ENCODE data around the gene EYA3.

EYA3 gene

GRCh38 chr1:27967106-27967883 lies 121.1 kb downstream of the EYA3 start:
- no peak for DNase-seq

GRCh38 chr1:27966402-27967105 lies 121.9 kb downstream of the EYA3 start:
- no peak for DNase-seq

GRCh38 chr1:27963393-27963792 lies 125.0 kb downstream of the EYA3 start:
- no peak for DNase-seq

DNA sequence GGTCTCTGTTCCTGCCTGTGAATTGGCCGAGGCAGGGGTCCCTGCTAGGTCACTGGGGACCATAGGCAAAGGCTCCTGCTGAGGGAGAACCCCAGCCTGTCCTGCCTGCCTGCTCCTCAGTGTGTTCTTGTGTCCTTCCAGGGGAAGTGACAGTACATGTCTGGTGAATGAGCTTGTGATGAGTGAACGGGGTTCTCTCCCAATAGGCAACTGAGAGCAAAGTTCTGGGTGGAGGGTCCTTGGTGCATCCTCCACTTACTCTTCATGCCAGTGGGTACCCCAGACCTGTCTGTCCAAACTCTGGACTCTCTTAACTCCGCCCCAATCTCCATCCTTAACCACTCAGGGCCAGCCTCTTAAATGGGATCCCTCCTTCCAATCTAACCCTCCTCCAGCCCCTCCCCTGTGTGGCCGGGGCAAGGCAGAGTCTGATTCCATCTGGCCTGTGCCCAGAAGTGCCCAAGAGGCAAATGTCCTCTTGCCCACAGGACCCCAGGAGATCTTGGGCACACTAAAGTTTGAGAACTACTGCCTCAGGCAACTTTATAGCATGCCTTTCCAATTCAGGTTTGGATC lies 126.7 kb downstream of the EYA3 start:
- no peak for DNase-seq

DNA sequence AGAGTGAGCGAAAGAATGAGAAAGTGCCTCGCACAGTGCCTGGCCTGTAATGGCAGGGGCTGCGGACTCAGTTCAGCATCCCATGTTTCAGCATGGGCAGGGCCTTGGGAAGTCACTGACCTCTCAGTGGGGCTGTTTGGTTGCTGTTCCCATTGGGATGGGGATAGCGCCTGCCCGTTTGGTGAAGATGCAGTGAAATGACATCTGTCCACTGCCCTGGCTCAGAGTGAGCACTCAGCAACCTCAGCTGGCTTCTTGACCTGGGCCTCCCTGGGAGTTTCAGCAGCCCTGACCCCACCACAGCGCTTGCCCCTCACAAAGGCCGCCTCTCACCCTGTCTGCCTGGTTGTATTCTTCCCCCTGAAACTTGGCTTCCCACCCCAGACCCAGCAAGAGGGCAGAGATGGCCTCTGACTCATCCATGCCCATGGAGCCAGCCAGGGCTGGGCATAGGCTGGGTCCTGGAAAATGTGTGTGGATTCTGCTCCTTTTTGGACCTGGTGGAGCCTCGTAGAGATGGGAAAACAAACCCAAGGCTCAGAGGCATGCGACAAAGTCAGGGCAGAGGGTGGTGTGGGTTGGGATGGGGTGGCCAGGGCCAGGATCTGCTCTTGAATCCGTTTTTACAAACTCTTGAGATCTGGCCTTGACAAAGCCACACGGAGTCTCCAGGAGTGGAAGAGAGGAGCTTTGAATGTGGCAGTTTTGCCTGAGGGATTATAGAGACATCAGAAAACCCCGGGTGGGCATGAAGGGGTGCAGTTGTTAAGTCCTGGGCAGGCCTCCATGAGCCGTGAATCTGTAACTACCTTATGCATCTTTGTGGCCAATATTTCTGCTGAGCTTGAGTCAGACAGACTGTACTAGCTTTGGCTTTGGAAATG lies 127.4 kb downstream of the EYA3 start:
- no peak for DNase-seq

DNA sequence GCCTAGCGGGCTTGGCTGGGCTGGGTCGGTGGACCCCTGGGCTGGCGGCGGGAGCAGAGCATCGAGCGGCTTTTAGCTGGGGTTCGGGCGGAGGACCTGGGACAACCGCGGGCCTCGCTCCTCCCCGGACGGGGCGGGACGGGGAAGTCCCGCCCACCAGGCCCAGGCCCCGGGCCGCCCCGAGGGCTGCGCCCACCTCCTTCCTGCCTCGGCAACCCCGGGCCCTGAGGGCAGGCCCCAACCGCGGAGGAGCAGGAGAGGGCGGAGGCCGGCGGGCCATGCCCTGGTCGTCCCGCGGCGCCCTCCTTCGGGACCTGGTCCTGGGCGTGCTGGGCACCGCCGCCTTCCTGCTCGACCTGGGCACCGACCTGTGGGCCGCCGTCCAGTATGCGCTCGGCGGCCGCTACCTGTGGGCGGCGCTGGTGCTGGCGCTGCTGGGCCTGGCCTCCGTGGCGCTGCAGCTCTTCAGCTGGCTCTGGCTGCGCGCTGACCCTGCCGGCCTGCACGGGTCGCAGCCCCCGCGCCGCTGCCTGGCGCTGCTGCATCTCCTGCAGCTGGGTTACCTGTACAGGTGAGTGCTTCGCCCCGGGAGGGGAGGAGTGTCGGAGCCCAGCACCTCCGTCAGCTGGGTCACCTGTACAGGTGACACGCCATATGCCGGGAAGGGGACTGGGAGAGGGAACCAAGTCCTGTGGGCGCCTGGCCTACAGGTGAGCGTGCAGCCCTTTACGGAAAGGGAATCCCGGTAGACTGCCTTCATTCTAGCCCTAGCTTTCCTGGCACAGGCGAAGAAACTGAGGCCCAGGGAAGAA lies 128.4 kb downstream of the EYA3 start, which contains the start of gene XKR8:
XKR8 (plus strand) TSS at position 182 of the 812 bp plus-strand sequence; CDS start at position 279, 97 bp downstream.
- DNase-seq: peak; percentile 81

- no peak for DNase-seq
These were observed 129.9 kb downstream of the EYA3 start for GRCh38 chr1:27958513-27958912.

DNA sequence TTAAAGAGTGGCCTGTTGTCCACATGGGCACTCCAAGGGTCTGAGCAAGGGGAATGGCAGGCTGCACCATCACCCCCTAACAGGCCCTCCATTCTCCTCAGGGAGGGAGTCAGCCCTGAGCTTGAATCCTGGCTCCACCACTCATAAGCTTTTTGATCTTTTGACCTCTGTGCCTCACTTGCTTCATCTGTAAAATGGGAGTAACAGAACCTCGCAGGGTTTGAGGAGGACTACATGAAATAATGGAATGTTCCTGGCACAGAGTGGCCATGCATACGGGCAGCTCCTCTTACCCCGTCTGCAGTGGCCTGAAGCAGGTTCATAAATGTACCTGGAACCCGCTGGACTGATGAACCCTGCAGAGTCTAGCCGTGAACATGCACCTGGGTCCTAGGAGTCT lies 130.8 kb downstream of the EYA3 start:
- no peak for DNase-seq

GRCh38 chr1:27956761-27957160 lies 131.6 kb downstream of the EYA3 start:
- no peak for DNase-seq

DNA sequence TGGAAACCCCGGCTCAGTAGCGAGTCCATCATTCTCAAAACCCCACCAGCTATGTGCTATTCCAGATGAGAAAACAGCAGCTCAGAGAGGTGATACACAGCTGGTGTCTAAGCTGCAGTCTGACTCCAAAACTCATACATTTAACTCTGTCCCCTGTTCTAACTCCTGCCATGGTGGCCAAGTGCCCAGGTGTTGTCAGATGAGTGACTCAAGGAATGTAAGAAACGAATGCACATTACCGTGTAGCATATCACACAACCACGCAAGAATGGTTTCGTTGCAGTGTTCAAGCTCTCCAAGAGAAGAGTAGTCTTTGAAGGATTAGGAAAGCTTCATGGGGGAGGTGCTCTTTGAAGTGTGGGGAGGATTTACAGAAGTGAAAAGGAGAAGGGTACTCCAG lies 133.3 kb downstream of the EYA3 start:
- no peak for DNase-seq

GRCh38 chr1:27954186-27954585 lies 134.2 kb downstream of the EYA3 start:
- DNase-seq: no peak

DNA sequence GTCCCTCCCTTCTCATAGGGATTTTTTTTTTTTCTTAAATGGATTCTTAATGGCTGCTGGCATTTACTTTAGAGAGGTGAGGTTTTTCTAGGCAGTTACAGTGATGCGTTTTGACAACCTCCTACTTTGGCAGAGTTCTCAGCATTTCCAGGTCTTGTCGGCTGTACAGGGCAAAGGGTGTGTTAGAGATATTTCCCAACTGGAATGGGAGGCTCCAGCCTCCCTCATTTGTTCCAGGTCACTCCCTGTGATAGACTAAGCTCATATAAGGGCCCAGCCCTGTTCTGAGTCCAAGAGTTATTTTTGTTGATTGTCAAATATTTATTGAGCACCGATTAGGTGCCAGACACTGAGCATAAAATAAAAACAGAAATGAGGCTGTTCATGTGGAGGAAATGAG lies 136.3 kb downstream of the EYA3 start:
- no peak for DNase-seq

DNA sequence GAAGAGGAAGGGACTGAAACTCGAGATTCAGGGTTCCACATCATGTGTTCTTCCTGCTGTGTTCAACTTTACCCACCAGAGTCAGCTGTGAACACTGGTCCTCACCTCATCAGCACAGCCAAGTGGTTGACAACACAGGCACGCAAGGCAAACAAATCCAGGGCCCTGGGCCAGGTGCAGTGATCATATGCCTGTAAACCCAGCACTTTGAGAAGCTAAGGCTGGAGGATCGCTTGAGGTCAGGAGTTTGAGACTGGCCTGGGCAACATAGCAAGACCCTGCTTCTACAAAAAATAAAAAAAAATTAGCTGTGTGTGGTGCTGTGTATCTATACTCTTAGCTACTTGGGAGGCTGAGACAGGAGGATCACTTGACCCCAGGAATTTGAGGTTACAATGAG lies 137.0 kb downstream of the EYA3 start:
- no peak for DNase-seq

GRCh38 chr1:27949027-27949426 lies 139.4 kb downstream of the EYA3 start:
- DNase-seq: no peak

DNA sequence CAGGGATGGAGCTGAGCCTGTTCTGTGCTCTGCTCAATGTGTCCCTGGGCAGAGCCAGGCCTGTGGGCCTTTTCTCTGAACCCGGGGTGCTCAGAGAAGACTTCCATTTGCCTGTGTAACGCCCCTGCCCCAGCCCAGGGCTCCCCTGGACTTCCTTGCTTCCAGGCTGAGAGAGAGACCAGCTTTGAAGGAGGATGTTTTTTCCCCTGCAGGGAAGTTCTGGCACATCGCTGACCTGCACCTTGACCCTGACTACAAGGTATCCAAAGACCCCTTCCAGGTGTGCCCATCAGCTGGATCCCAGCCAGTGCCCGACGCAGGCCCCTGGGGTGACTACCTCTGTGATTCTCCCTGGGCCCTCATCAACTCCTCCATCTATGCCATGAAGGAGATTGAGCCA lies 143.4 kb downstream of the EYA3 start:
- DNase-seq: no peak

- DNase-seq: no peak
These were observed 146.5 kb downstream of the EYA3 start for GRCh38 chr1:27941671-27942540.

DNA sequence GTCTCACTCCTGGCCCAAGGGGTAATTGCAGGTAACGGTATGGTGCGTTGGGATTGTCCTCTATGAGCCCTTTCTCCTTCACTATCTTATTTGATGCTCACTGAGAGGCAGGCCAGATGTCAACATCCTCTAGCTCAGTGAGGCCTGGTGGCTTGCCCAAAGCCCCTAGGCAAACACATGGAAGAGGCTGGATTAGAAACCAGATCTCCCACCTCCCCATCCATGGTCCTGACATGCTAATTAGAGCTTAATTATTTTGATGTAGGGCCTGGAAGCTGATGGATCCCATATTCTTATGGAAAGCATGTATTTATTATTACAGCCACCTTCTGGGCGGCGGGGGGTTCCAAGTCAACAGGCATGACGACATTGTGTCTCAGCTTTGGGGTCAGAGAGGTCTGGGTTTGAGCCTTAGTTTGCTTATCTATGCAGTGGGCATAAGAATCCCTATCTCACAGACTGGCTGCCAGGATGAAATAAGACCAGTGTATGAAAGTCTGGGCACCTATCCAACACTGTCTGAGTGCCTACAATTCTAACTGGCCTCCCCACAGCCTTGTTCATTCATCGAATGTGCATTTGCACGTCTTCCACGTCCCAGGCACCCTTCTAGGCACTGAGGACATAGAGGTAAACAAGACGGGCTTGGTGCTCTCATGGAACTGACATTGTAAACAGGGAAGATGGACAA lies 147.4 kb downstream of the EYA3 start:
- peak; percentile 22 for DNase-seq

DNA sequence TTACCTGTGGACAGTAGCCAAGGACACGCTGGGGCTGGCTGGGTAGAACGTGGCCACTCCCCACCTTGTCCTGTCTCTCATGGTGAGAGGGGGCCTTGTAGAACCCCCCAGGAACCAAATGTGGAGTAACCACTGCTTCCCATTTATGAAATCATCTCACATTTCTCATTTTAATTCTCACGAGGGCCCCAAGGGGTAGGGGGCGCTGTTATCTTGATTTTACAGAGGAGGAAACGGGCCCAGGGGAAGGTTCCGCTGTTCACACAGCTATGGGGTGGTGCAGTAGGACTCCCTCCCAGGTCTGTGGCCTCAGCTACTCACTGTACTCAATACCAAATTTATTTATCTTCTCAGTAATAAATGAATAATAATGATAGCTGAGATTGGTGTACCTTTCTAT lies 148.1 kb downstream of the EYA3 start:
- DNase-seq: no peak

- no peak for DNase-seq
These were observed 149.9 kb downstream of the EYA3 start for GRCh38 chr1:27938488-27938887.

DNA sequence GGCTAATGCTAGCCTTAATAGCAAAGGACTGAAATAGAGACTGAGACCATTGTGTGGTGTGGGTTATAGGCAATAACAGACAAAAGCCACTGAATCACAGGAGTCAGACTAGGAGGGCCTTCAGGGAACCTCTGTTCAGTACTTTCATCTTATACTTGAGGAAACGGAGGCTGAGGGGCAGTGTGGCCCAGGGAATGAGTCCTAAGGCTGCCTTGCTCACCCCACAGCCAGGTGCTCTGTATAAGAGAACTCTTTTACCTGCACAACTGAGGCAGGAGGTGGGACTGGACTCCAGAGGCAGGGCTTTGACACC lies 150.9 kb downstream of the EYA3 start:
- DNase-seq: no peak

- DNase-seq: no peak
These were observed 152.0 kb downstream of the EYA3 start for GRCh38 chr1:27936370-27936769.
